K562 (cell line): Measurements from ENCODE around the gene CCDC196. TPM values are rescaled to one million over a fixed set of nuclear protein-coding genes. Genes with fewer than 3 reads are reported as not detected.

Experiments
- ATF6 ChIP-seq: sonication (generic); formaldehyde crosslinking; IDR thresholded peaks from 2 replicates; pipeline ENCODE4 v1.4.0; 2020; ENCODE audit warnings: mild to moderate bottlenecking, missing genetic modification reagents
- ATF7 ChIP-seq: fragments of 450-650 bp; IDR thresholded peaks from 2 replicates; pipeline ENCODE4 v1.7.1; 2014; ENCODE audit warnings: mild to moderate bottlenecking, moderate library complexity
- CBX1 ChIP-seq: sonication (generic); IDR thresholded peaks from 2 replicates; pipeline ENCODE4 v1.6.1; 2016; ENCODE audit warnings: antibody characterized with exemption, low read depth, mild to moderate bottlenecking
- COPS2 ChIP-seq: fragments of 450-650 bp; conservative IDR thresholded peaks from 2 replicates; pipeline ENCODE4 v1.6.1; 2016; ENCODE audit warnings: mild to moderate bottlenecking, moderate library complexity
- DLX4 ChIP-seq: fragments of 250-450 bp; sonication (Bioruptor Pico); IDR thresholded peaks from 2 replicates; pipeline ENCODE4 v1.6.1; 2021; ENCODE audit warnings: mild to moderate bottlenecking
- ETV1 ChIP-seq: fragments of 450-650 bp; conservative IDR thresholded peaks from 2 replicates; pipeline ENCODE4 v1.6.1; 2016; ENCODE audit warnings: missing genetic modification characterization, control low read depth, low read depth, missing compliant biosample characterization
- EZH2 ChIP-seq: IDR thresholded peaks from 2 replicates; pipeline ENCODE4 v1.6.1; 2012; ENCODE audit warnings: low read depth, mild to moderate bottlenecking, inconsistent platforms, low read length, borderline replicate concordance
- FOS ChIP-seq: IDR thresholded peaks from 3 replicates; pipeline ENCODE4 v1.6.1; 2011; ENCODE audit not compliant: insufficient read length; ENCODE audit errors: extremely low read depth
- HMG20A ChIP-seq: fragments of 450-650 bp; formaldehyde crosslinking; conservative IDR thresholded peaks from 2 replicates; pipeline ENCODE4 v1.4.0; 2020; ENCODE audit warnings: mild to moderate bottlenecking, mixed read lengths
- HOXB6 ChIP-seq: fragments of 250-450 bp; sonication (Bioruptor Pico); IDR thresholded peaks from 2 replicates; pipeline ENCODE4 v1.5.1; 2022; ENCODE audit warnings: mild to moderate bottlenecking, borderline replicate concordance
- KDM1A ChIP-seq, 2 experiments: fragments of 450-650 bp; IDR thresholded peaks; 2 replicates each; pipeline ENCODE4 v1.6.1; 2016; ENCODE audit warnings: mild to moderate bottlenecking in 2 of 2
- KLF6 ChIP-seq: fragments of 250-450 bp; sonication (Bioruptor Pico); IDR thresholded peaks from 2 replicates; pipeline ENCODE4 v1.4.0; 2020; ENCODE audit warnings: mild to moderate bottlenecking, moderate library complexity, borderline replicate concordance
- MEIS2 ChIP-seq: fragments of 450-650 bp; IDR thresholded peaks from 2 replicates; pipeline ENCODE4 v1.6.1; 2014; ENCODE audit warnings: mild to moderate bottlenecking; ENCODE audit not compliant: partially characterized antibody
- MTA2 ChIP-seq: fragments of 450-650 bp; IDR thresholded peaks from 2 replicates; pipeline ENCODE4 v1.6.1; 2016; ENCODE audit warnings: low read depth
- PCBP2 ChIP-seq: fragments of 200-400 bp; formaldehyde crosslinking; IDR thresholded peaks from 2 replicates; pipeline ENCODE4 v1.6.1; 2018; ENCODE audit warnings: low read length, low read depth, mild to moderate bottlenecking, moderate library complexity; ENCODE audit not compliant: poor library complexity, severe bottlenecking
- SP1 ChIP-seq: sonication (generic); formaldehyde crosslinking; IDR thresholded peaks from 2 replicates; pipeline ENCODE4 v1.8.1; 2022; ENCODE audit warnings: mild to moderate bottlenecking, missing genetic modification reagents
- TARDBP ChIP-seq: fragments of 450-650 bp; IDR thresholded peaks from 2 replicates; pipeline ENCODE4 v1.6.1; 2016
- TFAP4 ChIP-seq: sonication (generic); formaldehyde crosslinking; IDR thresholded peaks from 2 replicates; pipeline ENCODE4 v1.8.0; 2022; ENCODE audit warnings: missing genetic modification reagents, mild to moderate bottlenecking, moderate library complexity, borderline replicate concordance
- YBX1 ChIP-seq: fragments of 450-650 bp; IDR thresholded peaks from 2 replicates; pipeline ENCODE4 v1.7.1; 2016; ENCODE audit warnings: mild to moderate bottlenecking
- ZBTB8A ChIP-seq: fragments of 450-650 bp; IDR thresholded peaks from 2 replicates; pipeline ENCODE4 v1.6.1; 2018; ENCODE audit warnings: mild to moderate bottlenecking, moderate library complexity; ENCODE audit not compliant: partially characterized antibody
- ZNF184 ChIP-seq: sonication (generic); formaldehyde crosslinking; IDR thresholded peaks from 2 replicates; pipeline ENCODE4 v1.5.0; 2020; ENCODE audit warnings: missing genetic modification reagents
- ZNF232 ChIP-seq: sonication (generic); formaldehyde crosslinking; IDR thresholded peaks from 2 replicates; pipeline ENCODE4 v1.8.0; 2022; ENCODE audit warnings: mild to moderate bottlenecking, missing genetic modification reagents
- ZNF263 ChIP-seq: sonication (generic); formaldehyde crosslinking; IDR thresholded peaks from 2 replicates; pipeline ENCODE4 v1.8.0; 2022; ENCODE audit warnings: mild to moderate bottlenecking, missing genetic modification reagents, borderline replicate concordance
- ZNF41 ChIP-seq: fragments of 250-450 bp; sonication (Bioruptor Pico); conservative IDR thresholded peaks from 2 replicates; pipeline ENCODE4 v1.4.0; 2020; ENCODE audit warnings: mild to moderate bottlenecking
- ZNF436 ChIP-seq: fragments of 250-450, 450-650 bp; sonication (Bioruptor Pico); formaldehyde crosslinking; IDR thresholded peaks from 2 replicates; pipeline ENCODE4 v1.7.0; 2020; ENCODE audit warnings: mild to moderate bottlenecking
- ZNF512 ChIP-seq: IDR thresholded peaks from 2 replicates; pipeline ENCODE4 v1.6.1; 2016; ENCODE audit warnings: missing genetic modification characterization, missing compliant biosample characterization
- ZNF551 ChIP-seq: fragments of 250-450 bp; sonication (Bioruptor Pico); IDR thresholded peaks from 2 replicates; pipeline ENCODE4 v1.5.0; 2021; ENCODE audit warnings: mild to moderate bottlenecking, moderate library complexity
- ZNF76 ChIP-seq: fragments of 250-450 bp; sonication (Bioruptor Pico); IDR thresholded peaks from 2 replicates; pipeline ENCODE4 v1.4.0; 2020; ENCODE audit warnings: mild to moderate bottlenecking, moderate library complexity, borderline replicate concordance
- ZSCAN32 ChIP-seq: fragments of 450-650 bp; formaldehyde crosslinking; IDR thresholded peaks from 2 replicates; pipeline ENCODE4 v1.4.0; 2020; ENCODE audit warnings: mild to moderate bottlenecking, moderate library complexity
- polyA plus RNA-seq, 8 experiments: library from polyadenylated mRNA; depleted of rRNA in 4 of 8; stranded (reverse) in 5 of 8; unstranded in 3 of 8; fragments of >200 nt; fragmentation: Nextera tagmentation in 2 of 8; fragmentation: Illumina TruSeq in 1 of 8; extraction: Ambion mirVana in 2 of 8; extraction: Trizol in 1 of 8; gene quantifications; 2 replicates each; pipeline versions ENCODE4 v1.2.1 to v1.2.3, GENCODE V29; 2011 to 2014; ENCODE audit warnings: inconsistent platforms in 1 of 8, missing spikeins in 1 of 8
- total RNA-seq, 7 experiments: library from RNA; depleted of rRNA in 6 of 7; stranded (reverse); fragments of >200 nt in 6 of 7; fragmentation: Illumina TruSeq in 2 of 7; extraction: Trizol in 2 of 7; gene quantifications; 2 replicates each; pipeline versions ENCODE4 v1.2.1 to v1.2.3, GENCODE V29; 2011 to 2021; ENCODE audit warnings: low replicate concordance in 1 of 7

The CCDC196 gene
- total and polyA plus RNA-seq, 9 of the 15 experiments (the other 6 are each of a cell fraction or from before 2014, with no cell fraction given): not detected

- no peak for TF ChIP-seq ZNF232
- no peak for TF ChIP-seq HMG20A (CRISPR knock-in tag)
- TF ChIP-seq ZNF41 (CRISPR knock-in tag): no peak
- no peak for TF ChIP-seq ATF7
- TF ChIP-seq ETV1 (tag): no peak
- no peak for TF ChIP-seq ATF6 (CRISPR knock-in tag)
- TF ChIP-seq DLX4 (CRISPR knock-in tag): no peak
- TF ChIP-seq ZNF184 (CRISPR knock-in tag): no peak
- peak; percentile 49 to 64; a peak in 3 of 4 replicates for TF ChIP-seq KDM1A (IDR thresholded peaks at IDR 0.05)
- TF ChIP-seq SP1 (CRISPR knock-in tag): no peak
- no peak for TF ChIP-seq KLF6
- TF ChIP-seq TARDBP: no peak
- no peak for TF ChIP-seq TFAP4 (CRISPR knock-in tag)
- no peak for TF ChIP-seq CBX1
- no peak for TF ChIP-seq ZNF436
- no peak for TF ChIP-seq PCBP2
- no peak for TF ChIP-seq YBX1
- TF ChIP-seq COPS2: no peak
- no peak for TF ChIP-seq FOS
- TF ChIP-seq ZNF263 (CRISPR knock-in tag): no peak
- peak; percentile 59 for TF ChIP-seq MEIS2
- TF ChIP-seq ZSCAN32 (CRISPR knock-in tag): no peak
- TF ChIP-seq HOXB6 (CRISPR knock-in tag): no peak
- no peak for TF ChIP-seq EZH2
- TF ChIP-seq ZNF76 (CRISPR knock-in tag): no peak
- peak; percentile 74 for TF ChIP-seq MTA2
- no peak for TF ChIP-seq ZNF512 (tag)
- no peak for TF ChIP-seq ZBTB8A
- TF ChIP-seq ZNF551 (CRISPR knock-in tag): no peak
Observed at GRCh38 chr14:66471584-66471983, 14.6 kb upstream of the CCDC196 start (continued).
